ENCODE measurements around the gene SORCS2. TPM values are rescaled to one million over a fixed set of nuclear protein-coding genes. Genes with fewer than 3 reads are reported as not detected.

SORCS2 gene
- total RNA-seq, 2 donors from 2014 or later = 0.68 to 0.92 TPM

- peaks cover 14% of the 10 kb centered on the region for H3K27me3 ChIP-seq (replicated peaks; ENCODE audit: insufficient read depth)
- no peaks in the 10 kb centered on the region for H3K9me3 ChIP-seq
- H3K4me1 ChIP-seq (ENCODE audit: control insufficient read depth in 1 of 2, low read depth in 2 of 2) = no peaks in the 10 kb centered on the region
- H3K36me3 ChIP-seq = no peaks in the 10 kb centered on the region
- H3K4me3 ChIP-seq = no peak overlapping the region
- TF ChIP-seq CTCF (IDR thresholded peaks at IDR 0.05) = no peak
- DNase-seq (ENCODE audit: low spot score) (no peak), ATAC-seq (ENCODE audit: insufficient number of reproducible peaks, low FRiP score, low read depth) (no peak)
- H3K27ac ChIP-seq = no peak overlapping the region
Measured at GRCh38 chr4:7526491-7526890, 334.2 kb downstream of the SORCS2 start.

GRCh38 chr4:7526929-7527535, 334.7 kb downstream of the SORCS2 start:
- DNase-seq (ENCODE audit: low spot score) (no peak), ATAC-seq (ENCODE audit: insufficient number of reproducible peaks, low FRiP score, low read depth) (no peak)
- Histone ChIP-seq H3K4me3 (no peak overlapping the region), H3K27ac (no peak overlapping the region), H3K9me3 (no peaks in the 10 kb centered on the region), H3K27me3 (replicated peaks; ENCODE audit: insufficient read depth) (peaks cover 14% of the 10 kb centered on the region), H3K4me1 (ENCODE audit: control insufficient read depth in 1 of 2, low read depth in 2 of 2) (no peaks in the 10 kb centered on the region), H3K36me3 (no peaks in the 10 kb centered on the region)
- no peak for TF ChIP-seq CTCF (IDR thresholded peaks at IDR 0.05)

- ATAC-seq (ENCODE audit: insufficient number of reproducible peaks, low FRiP score, low read depth) = no peak
- H3K27me3 ChIP-seq (replicated peaks; ENCODE audit: insufficient read depth) = peaks cover 7% of the 10 kb centered on the region
- H3K27ac ChIP-seq = no peak overlapping the region
- no peaks in the 10 kb centered on the region for H3K4me1 ChIP-seq (ENCODE audit: control insufficient read depth in 1 of 2, low read depth in 2 of 2)
- DNase-seq (ENCODE audit: low spot score) = no peak
- no peak overlapping the region for H3K4me3 ChIP-seq
- TF ChIP-seq CTCF (IDR thresholded peaks at IDR 0.05) = no peak
- no peaks in the 10 kb centered on the region for H3K36me3 ChIP-seq
- no peaks in the 10 kb centered on the region for H3K9me3 ChIP-seq
Measured at GRCh38 chr4:7529368-7530080, 337.2 kb downstream of the SORCS2 start.

- DNase-seq (ENCODE audit: low spot score) (no peak), ATAC-seq (ENCODE audit: insufficient number of reproducible peaks, low FRiP score, low read depth) (no peak)
- H3K36me3 ChIP-seq = no peaks in the 10 kb centered on the region
- no peak overlapping the region for H3K4me3 ChIP-seq
- H3K9me3 ChIP-seq = no peaks in the 10 kb centered on the region
- no peak for TF ChIP-seq CTCF (IDR thresholded peaks at IDR 0.05)
- H3K27me3 ChIP-seq (replicated peaks; ENCODE audit: insufficient read depth) = peaks cover 1% of the 10 kb centered on the region
- no peaks in the 10 kb centered on the region for H3K4me1 ChIP-seq (ENCODE audit: control insufficient read depth in 1 of 2, low read depth in 2 of 2)
- no peak overlapping the region for H3K27ac ChIP-seq
Measured at GRCh38 chr4:7530082-7530481, 337.7 kb downstream of the SORCS2 start.

- TF ChIP-seq CTCF (IDR thresholded peaks at IDR 0.05) = no peak
- ATAC-seq (ENCODE audit: insufficient number of reproducible peaks, low FRiP score, low read depth) = no peak
Measured at GRCh38 chr4:7530932-7531639, 338.7 kb downstream of the SORCS2 start.

More at GRCh38 chr4:7530932-7531639, 338.7 kb downstream of the SORCS2 start:
- H3K27me3 ChIP-seq (replicated peaks; ENCODE audit: insufficient read depth) = no peaks in the 10 kb centered on the region
- no peaks in the 10 kb centered on the region for H3K9me3 ChIP-seq
- H3K4me1 ChIP-seq (ENCODE audit: control insufficient read depth in 1 of 2, low read depth in 2 of 2) = no peaks in the 10 kb centered on the region
- no peaks in the 10 kb centered on the region for H3K36me3 ChIP-seq
- H3K4me3 ChIP-seq = no peak overlapping the region
- DNase-seq (ENCODE audit: low spot score) = no peak
- no peak overlapping the region for H3K27ac ChIP-seq
